H1 (cell line): ENCODE data around the gene LRRC74A. TPM values are rescaled to one million over a fixed set of nuclear protein-coding genes. Genes with fewer than 3 reads are reported as not detected.
A peak's percentile ranks its signal among the peaks of the same experiment; 100 is the strongest.

ENCODE experiments used
- CTCF ChIA-PET: fragments of 300-600 bp; sonication (Branson Sonifier 250); formaldehyde crosslinking; loops from one replicate; lab custom pipeline; 2021; ENCODE audit not compliant: partially characterized antibody; lab: Charles Lee
- POLR2A ChIA-PET: fragments of 300-600 bp; sonication (Branson Sonifier 250); formaldehyde crosslinking; loops from one replicate; lab custom pipeline; 2021; ENCODE audit warnings: inconsistent platforms; ENCODE audit not compliant: partially characterized antibody; lab: Charles Lee
- DNase-seq, 2 experiments: peaks; one replicate each; pipeline versions ENCODE4 v3.0.0 to v3.0.0-alpha.2; 2010 to 2022; ENCODE audit warnings: low spot score in 2 of 2, low read depth in 1 of 2, mixed read lengths in 1 of 2
- FAIRE-seq: peaks from 2 replicates; lab custom pipeline; 2011; peaks lifted over from hg19 to GRCh38; lab: Jason Lieb, UNC
- H2AFZ ChIP-seq: 2 replicates; pipeline ENCODE4 v1.8.1; 2012; ENCODE audit warnings: low read length, inconsistent platforms
- H2AK5ac ChIP-seq: 2 replicates; pipeline ENCODE4 v1.6.1; 2013; ENCODE audit warnings: low read depth, low read length
- H2BK120ac ChIP-seq: replicated peaks from 2 replicates; pipeline ENCODE3; 2013; ENCODE audit warnings: low read depth, low read length, inconsistent platforms
- H2BK12ac ChIP-seq: 2 replicates; pipeline ENCODE4 v1.6.1; 2013; ENCODE audit warnings: low read depth, low read length
- H2BK15ac ChIP-seq: 2 replicates; pipeline ENCODE4 v1.6.1; 2013; ENCODE audit warnings: low read length
- H2BK20ac ChIP-seq: 2 replicates; pipeline ENCODE4 v1.6.1; 2013; ENCODE audit warnings: low read length
- H2BK5ac ChIP-seq: 2 replicates; pipeline ENCODE4 v1.6.1; 2013; ENCODE audit warnings: low read depth, low read length
- H3K14ac ChIP-seq: 2 replicates; pipeline ENCODE4 v1.6.1; 2013; ENCODE audit warnings: inconsistent platforms; ENCODE audit not compliant: insufficient read length
- H3K18ac ChIP-seq: 2 replicates; pipeline ENCODE4 v1.6.1; 2013; ENCODE audit warnings: low read length; ENCODE audit errors: extremely low read depth
- H3K23ac ChIP-seq: 2 replicates; pipeline ENCODE4 v1.6.1; 2013; ENCODE audit warnings: inconsistent platforms; ENCODE audit not compliant: insufficient read length
- H3K23me2 ChIP-seq: 2 replicates; pipeline ENCODE4 v1.6.1; 2013; ENCODE audit warnings: low read depth, low read length
- H3K27ac ChIP-seq: 2 replicates; pipeline ENCODE4 v1.6.1; 2011; ENCODE audit warnings: low read depth, low read length, inconsistent platforms
- H3K27me3 ChIP-seq, 4 experiments: replicated peaks in 1 of 4; 1 replicate in 1 of 4; 2 replicates in 3 of 4; pipeline versions ENCODE4 v1.6.1 to v1.8.1; 2011 to 2013; ENCODE audit warnings: low read length in 3 of 4, mild to moderate bottlenecking in 3 of 4, inconsistent platforms in 2 of 4, mixed read lengths in 2 of 4, moderate library complexity in 1 of 4; ENCODE audit not compliant: control insufficient read depth in 3 of 4, insufficient read depth in 3 of 4; ENCODE audit errors: extremely low read depth in 1 of 4
- H3K36me3 ChIP-seq, 4 experiments: 2 replicates each; pipeline versions ENCODE4 v1.6.1 to v1.8.1; 2011 to 2013; ENCODE audit warnings: mild to moderate bottlenecking in 4 of 4, low read length in 3 of 4, moderate library complexity in 2 of 4, control low read depth in 1 of 4, inconsistent platforms in 1 of 4; ENCODE audit not compliant: insufficient read depth in 4 of 4, control insufficient read depth in 2 of 4
- H3K4ac ChIP-seq: replicated peaks from 2 replicates; pipeline ENCODE3; 2013; ENCODE audit warnings: low read length, low read depth, mixed read lengths, inconsistent platforms; ENCODE audit not compliant: insufficient read length
- H3K4me1 ChIP-seq, 4 experiments: replicated peaks in 1 of 4; 1 replicate in 1 of 4; 2 replicates in 3 of 4; pipeline versions ENCODE4 v1.6.1 to v1.8.1; 2011 to 2013; ENCODE audit warnings: low read length in 3 of 4, inconsistent platforms in 2 of 4, mixed read lengths in 1 of 4; ENCODE audit not compliant: insufficient read depth in 4 of 4, control insufficient read depth in 3 of 4
- H3K4me2 ChIP-seq, 2 experiments: 2 replicates each; pipeline versions ENCODE4 v1.6.1 to v1.8.1; 2011 to 2013; ENCODE audit warnings: low read depth in 2 of 2, low read length in 2 of 2, control low read depth in 1 of 2, inconsistent platforms in 1 of 2, mild to moderate bottlenecking in 1 of 2; ENCODE audit not compliant: insufficient read depth in 1 of 2
- H3K4me3 ChIP-seq, 4 experiments: fragments of 200-600, 300-600 bp in 1 of 4; sonication (generic), shearing (Covaris generic), sonication (Bioruptor Twin) in 1 of 4; 2 replicates each; pipeline versions ENCODE4 v1.5.1 to v1.8.1; 2011 to 2016; ENCODE audit warnings: low read length in 4 of 4, low read depth in 3 of 4, control low read depth in 2 of 4, inconsistent platforms in 2 of 4, mild to moderate bottlenecking in 2 of 4, mixed read lengths in 1 of 4, moderate library complexity in 1 of 4; ENCODE audit not compliant: insufficient read depth in 2 of 4; ENCODE audit errors: extremely low read depth in 1 of 4
- H3K56ac ChIP-seq: replicated peaks from 2 replicates; pipeline ENCODE3; 2013; ENCODE audit warnings: low read depth, mild to moderate bottlenecking, mixed read lengths, low read length, inconsistent platforms; ENCODE audit not compliant: insufficient read length
- H3K79me1 ChIP-seq: 2 replicates; pipeline ENCODE4 v1.6.1; 2013; ENCODE audit warnings: low read depth, low read length, control low read depth
- H3K79me2 ChIP-seq, 2 experiments: 2 replicates each; pipeline versions ENCODE4 v1.6.1 to v1.8.1; 2012 to 2013; ENCODE audit warnings: low read length in 2 of 2, mild to moderate bottlenecking in 2 of 2, inconsistent platforms in 1 of 2; ENCODE audit not compliant: insufficient read depth in 2 of 2, control insufficient read depth in 1 of 2
- H3K9ac ChIP-seq, 4 experiments: replicated peaks in 1 of 4; 1 replicate in 1 of 4; 2 replicates in 3 of 4; pipeline versions ENCODE4 v1.6.1 to v1.8.1; 2011 to 2013; ENCODE audit warnings: low read depth in 3 of 4, low read length in 3 of 4, control low read depth in 2 of 4, mild to moderate bottlenecking in 2 of 4, moderate library complexity in 2 of 4, inconsistent platforms in 1 of 4; ENCODE audit errors: extremely low read depth in 1 of 4
- H3K9me3 ChIP-seq, 2 experiments: 2 replicates each; pipeline versions ENCODE4 v1.6.1 to v1.8.1; 2012 to 2013; ENCODE audit warnings: mild to moderate bottlenecking in 2 of 2, moderate library complexity in 2 of 2, control low read depth in 1 of 2, inconsistent platforms in 1 of 2, low read depth in 1 of 2, low read length in 1 of 2, mixed read lengths in 1 of 2; ENCODE audit not compliant: insufficient read depth in 2 of 2
- H4K20me1 ChIP-seq, 2 experiments: replicated peaks in 1 of 2; 2 replicates each; pipeline versions ENCODE3 to v1.8.1; 2011 to 2013; ENCODE audit warnings: inconsistent platforms in 2 of 2, low read length in 2 of 2, mild to moderate bottlenecking in 1 of 2; ENCODE audit not compliant: insufficient read depth in 2 of 2, control insufficient read depth in 1 of 2
- H4K5ac ChIP-seq: 2 replicates; pipeline ENCODE4 v1.6.1; 2013; ENCODE audit warnings: low read length, low read depth, mixed read lengths, inconsistent platforms; ENCODE audit not compliant: insufficient read length
- H4K8ac ChIP-seq: 2 replicates; pipeline ENCODE4 v1.8.0; 2013; ENCODE audit warnings: mild to moderate bottlenecking, moderate library complexity, low read length, inconsistent platforms; ENCODE audit not compliant: insufficient read depth; ENCODE audit errors: extremely low read depth
- H4K91ac ChIP-seq: replicated peaks from 2 replicates; pipeline ENCODE3; 2013; ENCODE audit warnings: low read length, mixed read lengths, inconsistent platforms; ENCODE audit not compliant: insufficient read length
- JUN ChIP-seq: IDR thresholded peaks from 2 replicates; pipeline ENCODE4 v1.6.1; 2011; ENCODE audit warnings: low read depth, mild to moderate bottlenecking, improper control_type of control experiment, low read length
- MAX ChIP-seq: IDR thresholded peaks from 2 replicates; pipeline ENCODE4 v1.6.1; 2012; ENCODE audit warnings: inconsistent platforms
- RAD21 ChIP-seq, 2 experiments: IDR thresholded peaks in 1 of 2; conservative IDR thresholded peaks in 1 of 2; 2 replicates each; pipeline ENCODE4 v1.6.1; 2011; ENCODE audit warnings: low read depth in 2 of 2, low read length in 2 of 2, improper control_type of control experiment in 1 of 2, inconsistent platforms in 1 of 2, mild to moderate bottlenecking in 1 of 2, moderate library complexity in 1 of 2
- SIRT6 ChIP-seq: IDR thresholded peaks from one replicate; pipeline ENCODE4 v1.7.1; 2012; ENCODE audit warnings: low read length, inconsistent platforms
- WGBS, 2 experiments: shearing (Covaris generic) in 1 of 2; methylation state at CpG; one replicate each; pipeline versions ENCODE4 v1.1.6 to v1.1.7; 2013 to 2015; ENCODE audit warnings: low lambda C conversion rate in 2 of 2, mixed read lengths in 2 of 2, inconsistent platforms in 1 of 2, low coverage in 1 of 2, missing lambda C conversion rate in 1 of 2; ENCODE audit not compliant: insufficient replicate concordance in 2 of 2, insufficient coverage in 1 of 2, insufficient read length in 1 of 2; ENCODE audit errors: extremely low coverage in 1 of 2, missing lambda C conversion rate in 1 of 2; 5-methylcytosine and 5-hydroxymethylcytosine counted together
- polyA plus RNA-seq, 7 experiments: library from polyadenylated mRNA; depleted of rRNA in 3 of 7; stranded (reverse) in 5 of 7; unstranded in 2 of 7; fragments of >200 nt in 5 of 7; fragments of 200-250 nt in 2 of 7; gene quantifications; 1 replicate in 5 of 7; 2 replicates in 1 of 7; 4 replicates in 1 of 7; pipeline versions ENCODE4 v1.2.1 to v1.2.3, GENCODE V29; 2011 to 2013; ENCODE audit warnings: missing spikeins in 2 of 7, mixed read lengths in 2 of 7
- total RNA-seq: library from RNA; stranded (reverse); fragmentation: NEBNext Ultra II Directional; extraction: Animal tissue kit (Norgen Biotek cat#: 25700); gene quantifications from 2 replicates; pipeline ENCODE4 v1.2.1, GENCODE V29; 2021
- TF ChIP-seq, protein P1 (sequence below), 3 experiments: IDR thresholded peaks; 1 replicate in 2 of 3; 2 replicates in 1 of 3; pipeline versions ENCODE4 v1.5.1 to v1.6.1; 2011; ENCODE audit warnings: low read length in 3 of 3, mild to moderate bottlenecking in 3 of 3, inconsistent platforms in 2 of 3, low read depth in 1 of 3, moderate library complexity in 1 of 3; ENCODE audit not compliant: insufficient read depth in 1 of 3; ENCODE audit errors: control extremely low read depth in 1 of 3

The LRRC74A gene
- total and polyA plus RNA-seq, 2 of the 8 experiments (the other 6 are each of a cell fraction or from before 2014, with no cell fraction given): not detected

- H3K4me2 ChIP-seq: no peak overlapping the region
- CTCF ChIA-PET: interaction anchor here (0.7 to 1.1 kb wide), 2 partner anchors 11 to 29 kb away, joined by 3 read pairs; no protein-coding TSS in a partner anchor
- no peak overlapping the region for H3K4me3 ChIP-seq
- no peaks in the 10 kb centered on the region for H3K79me2 ChIP-seq
- no peak overlapping the region for H2BK15ac ChIP-seq
- no peaks in the 10 kb centered on the region for H3K27me3 ChIP-seq
- H3K9me3 ChIP-seq: no peaks in the 10 kb centered on the region
- no peak overlapping the region for H3K9ac ChIP-seq
- H3K23me2 ChIP-seq: no peaks in the 10 kb centered on the region
- no peak for DNase-seq
- WGBS, 2 experiments: 79% methylated on average over 9 of the region's 9 CpGs; no CpG with 5 or more reads in 1 of the 2 experiments
- POLR2A ChIA-PET: no interaction called here
- H2BK5ac ChIP-seq: peak overlapping the region; percentile 60; the same call in 1 of the 2 replicates
- H4K5ac ChIP-seq: no peak overlapping the region
- H3K14ac ChIP-seq: no peak overlapping the region
- peak overlapping the region; percentile 83 for H2AFZ ChIP-seq
- H4K8ac ChIP-seq: no peak overlapping the region
- no peak overlapping the region for H4K91ac ChIP-seq
- H3K18ac ChIP-seq: no peak overlapping the region
- no peak overlapping the region for H3K27ac ChIP-seq
- H3K79me1 ChIP-seq: no peaks in the 10 kb centered on the region
- no peaks in the 10 kb centered on the region for H4K20me1 ChIP-seq
- FAIRE-seq: no peak
- no peaks in the 10 kb centered on the region for H3K4me1 ChIP-seq
- TF ChIP-seq SIRT6: no peak
- no peak for TF ChIP-seq JUN
- TF ChIP-seq, protein P1, sequence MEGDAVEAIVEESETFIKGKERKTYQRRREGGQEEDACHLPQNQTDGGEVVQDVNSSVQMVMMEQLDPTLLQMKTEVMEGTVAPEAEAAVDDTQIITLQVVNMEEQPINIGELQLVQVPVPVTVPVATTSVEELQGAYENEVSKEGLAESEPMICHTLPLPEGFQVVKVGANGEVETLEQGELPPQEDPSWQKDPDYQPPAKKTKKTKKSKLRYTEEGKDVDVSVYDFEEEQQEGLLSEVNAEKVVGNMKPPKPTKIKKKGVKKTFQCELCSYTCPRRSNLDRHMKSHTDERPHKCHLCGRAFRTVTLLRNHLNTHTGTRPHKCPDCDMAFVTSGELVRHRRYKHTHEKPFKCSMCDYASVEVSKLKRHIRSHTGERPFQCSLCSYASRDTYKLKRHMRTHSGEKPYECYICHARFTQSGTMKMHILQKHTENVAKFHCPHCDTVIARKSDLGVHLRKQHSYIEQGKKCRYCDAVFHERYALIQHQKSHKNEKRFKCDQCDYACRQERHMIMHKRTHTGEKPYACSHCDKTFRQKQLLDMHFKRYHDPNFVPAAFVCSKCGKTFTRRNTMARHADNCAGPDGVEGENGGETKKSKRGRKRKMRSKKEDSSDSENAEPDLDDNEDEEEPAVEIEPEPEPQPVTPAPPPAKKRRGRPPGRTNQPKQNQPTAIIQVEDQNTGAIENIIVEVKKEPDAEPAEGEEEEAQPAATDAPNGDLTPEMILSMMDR (IDR thresholded peaks at IDR 0.05; ENCODE audit: control extremely low read depth in 1 of 3, insufficient read depth in 1 of 3, low read depth in 1 of 3, low read length in 3 of 3): peak in 2 of 3 experiments; percentile 26 to 43; a peak in 3 of 4 replicates
- TF ChIP-seq MAX: peak; percentile 78
- peak in 1 of 2 experiments; percentile 14; a peak in 1 of 4 replicates for TF ChIP-seq RAD21 (IDR thresholded peaks at IDR 0.05 in 1 of 2, conservative IDR thresholded peaks at IDR 0.05 in 1 of 2; ENCODE audit: low read depth in 2 of 2, low read length in 2 of 2)
- H2BK12ac ChIP-seq: peak overlapping the region; percentile 33; the same call in 1 of the 2 replicates
- H3K23ac ChIP-seq: no peak overlapping the region
- no peak overlapping the region for H2BK120ac ChIP-seq
- no peak overlapping the region for H3K56ac ChIP-seq
- H3K4ac ChIP-seq: no peak overlapping the region
- H3K36me3 ChIP-seq: no peaks in the 10 kb centered on the region
- no peak overlapping the region for H2BK20ac ChIP-seq
- H2AK5ac ChIP-seq: no peak overlapping the region
Measured at GRCh38 chr14:76844223-76844622, 18.0 kb downstream of the LRRC74A start.
